SHP77 treated with DMSO at 0.1 percent for 48 hours (cell line): Measurements from ENCODE around the gene TMUB1.
A peak's percentile ranks its signal among the peaks of the same experiment; 100 is the strongest.

Experiments used
- DNase-seq: peaks from one replicate; lab custom pipeline; 2025; lab: John Stamatoyannopoulos, UW

Gene TMUB1

GRCh38 chr7:151068069-151068773, 15.1 kb downstream of the TMUB1 start:
- DNase-seq = no peak

DNA sequence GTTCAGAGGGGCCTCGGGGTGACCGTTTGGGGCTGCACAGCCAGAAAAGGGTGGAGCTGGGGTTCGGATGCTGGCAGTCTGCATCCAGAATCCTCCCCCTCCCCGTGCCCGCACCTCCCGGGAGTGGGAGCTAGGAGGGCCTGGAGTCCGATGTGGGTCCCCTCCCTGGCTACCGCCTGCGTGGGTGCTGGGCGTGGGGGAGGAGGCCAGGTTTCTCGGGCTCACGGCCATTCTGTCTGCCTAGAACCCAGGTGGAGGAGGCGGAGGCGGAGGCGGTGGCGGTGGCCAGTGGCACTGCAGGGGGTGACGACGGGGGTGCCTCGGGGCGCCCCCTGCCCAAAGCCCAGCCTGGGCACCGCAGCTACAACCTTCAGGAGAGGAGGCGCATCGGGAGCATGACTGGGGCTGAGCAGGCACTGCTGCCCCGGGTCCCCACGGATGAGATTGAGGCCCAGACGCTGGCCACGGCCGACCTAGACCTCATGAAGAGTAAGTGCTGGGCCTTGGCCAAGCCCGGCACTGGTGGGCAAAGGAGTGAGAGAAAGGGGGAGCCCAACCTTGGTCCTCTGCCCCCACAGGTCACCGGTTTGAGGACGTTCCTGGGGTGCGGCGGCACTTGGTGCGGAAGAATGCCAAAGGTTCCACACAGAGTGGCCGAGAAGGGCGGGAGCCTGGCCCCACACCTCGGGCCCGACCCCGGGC, 16.9 kb downstream of the TMUB1 start:
- DNase-seq = no peak

- no peak for DNase-seq
These were observed 17.8 kb downstream of the TMUB1 start for GRCh38 chr7:151065516-151065915.

DNA sequence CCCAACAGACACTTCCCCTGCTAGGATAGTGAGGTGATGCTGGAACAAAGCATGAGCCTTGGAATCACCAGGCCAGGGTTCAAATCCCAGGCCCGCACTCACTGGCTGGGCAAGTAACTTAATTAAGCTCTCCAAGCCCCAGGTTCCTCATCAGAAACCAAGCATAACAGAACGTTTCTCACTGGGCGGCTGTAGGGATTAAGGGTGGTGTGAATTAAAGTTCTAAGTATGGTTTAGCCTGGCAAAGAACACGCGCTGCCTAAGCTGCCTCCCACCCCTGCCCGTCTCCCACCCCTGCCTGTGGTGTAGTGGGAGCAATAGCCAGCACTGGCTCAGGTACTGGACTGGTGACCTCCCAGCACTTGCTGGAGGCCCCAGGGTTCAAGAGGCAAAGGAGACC, 18.3 kb downstream of the TMUB1 start:
- DNase-seq = no peak

DNA sequence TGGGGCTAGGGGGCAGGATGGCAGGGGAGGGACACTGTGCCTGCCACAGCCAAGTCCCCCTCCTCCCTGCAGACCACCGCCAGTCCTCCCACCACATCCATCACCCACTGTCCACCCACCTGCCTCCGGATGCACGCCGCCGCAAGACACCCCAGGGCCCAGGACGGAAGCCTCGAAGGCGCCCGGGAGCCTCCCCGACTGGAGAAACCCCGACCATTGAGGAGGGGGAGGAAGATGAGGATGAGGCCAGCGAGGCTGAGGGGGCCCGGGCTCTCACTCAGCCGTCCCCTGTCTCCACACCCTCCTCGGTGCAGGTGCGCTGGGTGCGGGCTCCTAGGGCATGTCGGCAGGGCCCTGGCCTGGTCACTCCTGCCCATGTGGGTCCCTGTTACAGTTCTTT, 18.8 kb downstream of the TMUB1 start:
- DNase-seq = no peak

GRCh38 chr7:151063212-151063561, 20.1 kb downstream of the TMUB1 start:
- DNase-seq = no peak

DNA sequence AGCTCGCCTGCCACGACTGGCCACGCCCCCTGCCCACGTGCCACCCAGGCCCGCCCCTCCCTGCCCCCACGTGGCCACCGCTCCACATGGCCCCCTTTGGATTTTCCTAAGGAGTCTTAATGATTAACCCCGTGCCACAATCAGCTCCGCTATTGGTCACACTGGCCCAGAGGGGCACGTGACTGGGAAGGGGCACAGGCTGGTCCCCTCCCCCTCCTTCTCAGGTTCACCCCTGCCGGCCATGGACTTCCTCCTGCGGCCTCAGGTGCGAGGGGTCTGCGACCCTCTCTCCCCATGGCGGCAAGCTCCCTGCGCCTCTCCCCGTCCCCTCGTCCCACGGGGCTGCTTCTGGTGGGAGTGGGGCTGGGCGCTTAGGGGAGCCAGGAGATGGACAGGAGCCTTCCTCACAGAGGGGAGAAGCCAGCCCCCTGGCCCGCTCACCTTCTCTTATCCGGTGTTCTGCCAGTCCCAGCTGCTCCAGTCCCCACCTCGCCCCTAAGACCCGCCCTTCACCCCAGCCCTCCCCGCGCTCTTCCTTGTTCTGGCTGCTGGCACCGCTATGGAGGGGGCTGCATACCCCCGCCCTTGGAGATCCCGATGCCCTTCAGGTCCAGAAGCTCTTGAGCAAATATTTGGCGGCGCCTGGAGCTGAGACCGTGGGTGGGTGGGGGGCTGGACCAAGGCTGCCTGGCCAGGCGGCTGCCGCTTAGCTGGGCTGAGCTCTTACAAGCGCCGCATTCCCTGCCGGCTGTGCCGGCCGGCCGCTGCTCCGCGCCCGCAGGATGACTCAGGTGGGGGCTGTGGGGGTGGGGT, 20.7 kb downstream of the TMUB1 start:
- DNase-seq = no peak

GRCh38 chr7:151062111-151062398, 21.2 kb downstream of the TMUB1 start:
- DNase-seq = no peak

GRCh38 chr7:151061213-151062110, 21.8 kb downstream of the TMUB1 start:
- DNase-seq = no peak

DNA sequence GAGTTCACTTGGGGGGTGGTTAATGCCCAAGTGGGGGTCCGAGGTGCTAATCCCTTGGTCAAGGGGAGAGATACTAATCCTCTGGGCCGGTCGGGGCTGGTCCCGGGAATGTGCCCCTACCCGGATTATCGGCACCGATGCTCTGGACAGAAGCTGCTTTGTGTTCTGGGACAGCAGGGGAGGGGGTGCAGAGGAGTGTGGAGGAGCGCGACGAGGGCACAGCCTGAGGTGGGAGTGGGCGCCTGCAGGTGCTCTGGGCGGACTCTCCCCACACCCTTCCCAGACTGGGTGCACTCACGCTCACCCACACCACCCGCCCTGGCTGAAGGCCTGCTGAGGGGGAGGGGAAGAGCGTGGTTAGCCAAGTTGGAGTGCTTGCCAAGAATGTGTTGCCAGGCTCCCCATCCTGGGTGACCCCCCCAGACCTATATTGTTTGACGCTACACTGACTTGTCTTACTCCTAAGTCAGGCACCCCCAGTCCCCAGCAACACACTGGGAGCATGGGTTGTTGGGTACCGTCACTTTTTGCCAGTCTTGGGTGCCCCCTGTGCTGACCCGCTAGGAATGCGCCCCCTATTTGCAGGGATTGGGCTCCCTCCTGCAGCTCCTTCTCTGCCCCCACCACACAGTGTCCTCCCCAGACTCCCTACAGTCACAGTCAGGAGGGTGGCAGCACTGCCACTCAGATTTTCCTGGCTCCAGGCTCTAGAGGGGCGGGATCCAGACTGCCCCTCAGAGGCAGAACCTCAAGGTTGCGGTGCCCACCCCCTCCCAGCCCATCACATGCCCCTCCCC, 22.7 kb downstream of the TMUB1 start:
- DNase-seq = no peak

GRCh38 chr7:151060113-151060415, 23.2 kb downstream of the TMUB1 start:
- no peak for DNase-seq

DNA sequence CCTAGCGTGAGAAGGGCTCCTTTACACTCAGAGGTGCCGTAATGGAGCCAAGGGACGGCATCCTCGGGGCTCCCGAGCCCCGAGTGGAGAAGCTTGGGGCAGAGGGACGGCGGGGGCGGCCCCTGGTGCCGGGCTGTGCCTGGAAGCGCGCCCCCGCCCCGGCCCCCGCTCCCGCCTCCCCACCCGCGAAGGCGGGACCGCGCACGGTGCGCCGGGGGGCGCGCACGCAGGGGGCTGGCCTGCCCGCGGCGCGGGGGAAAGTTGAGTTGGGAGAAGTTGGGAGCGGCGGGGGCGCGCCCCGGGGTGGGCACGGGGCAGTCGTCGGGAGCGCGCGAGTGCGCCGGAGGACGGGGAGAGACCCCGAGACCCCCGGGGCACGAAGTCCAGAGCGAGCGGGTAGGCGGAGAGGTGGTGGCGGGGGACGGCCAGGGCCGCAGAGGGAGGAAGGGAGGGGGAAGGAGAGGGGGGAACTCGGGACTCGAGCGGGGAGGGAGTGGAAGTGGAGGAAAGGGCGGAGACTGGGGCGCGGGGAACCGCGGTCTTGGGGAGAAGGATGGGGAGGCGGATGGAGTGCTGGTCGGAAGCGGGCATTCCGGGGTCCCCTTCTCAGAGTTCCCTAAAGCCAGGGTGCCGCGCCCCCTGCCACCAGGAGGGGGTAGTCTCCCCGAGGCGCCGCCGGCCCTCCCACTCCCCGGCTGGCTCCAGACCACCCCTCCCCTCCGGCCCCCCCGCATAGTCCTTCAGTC, 23.8 kb downstream of the TMUB1 start, which contains the start of gene SLC4A2:
TSS of gene SLC4A2 (plus strand) at position 223 of the 746 bp plus-strand sequence. CDS start 2,399 bp downstream, outside the sequence.
- no peak for DNase-seq

- DNase-seq = no peak
These were observed 24.4 kb downstream of the TMUB1 start for GRCh38 chr7:151058781-151059366.

- peak; percentile 98 for DNase-seq
These were observed 25.1 kb downstream of the TMUB1 start for GRCh38 chr7:151057989-151058780.

DNA sequence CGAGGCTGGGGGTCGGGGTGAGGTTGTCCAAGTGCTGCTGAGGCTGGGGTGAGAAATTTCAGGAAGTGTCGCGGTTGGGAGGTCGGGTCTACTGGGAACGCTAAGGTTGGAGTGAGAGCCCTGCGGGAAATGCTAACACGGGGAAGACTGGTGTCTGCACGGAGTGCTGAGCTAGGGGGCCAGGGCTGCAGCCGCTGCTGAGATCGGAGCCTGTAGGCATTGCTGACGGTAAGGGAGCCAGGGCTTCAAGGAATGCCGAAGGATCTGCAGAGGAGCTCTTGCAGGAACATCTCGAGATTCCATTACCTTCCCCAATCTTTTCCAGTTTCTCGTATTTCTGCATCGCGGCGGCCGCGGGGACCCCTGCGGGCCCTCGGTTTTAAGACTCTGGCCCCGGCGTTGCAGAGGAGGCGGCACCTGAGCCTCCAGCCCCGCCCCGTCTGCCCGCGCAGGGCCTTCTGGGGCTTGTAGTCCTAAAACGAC, 25.7 kb downstream of the TMUB1 start, which contains the start of gene CDK5:
TSS of gene CDK5 (minus strand) at position 392 of the 483 bp plus-strand sequence. CDS start at position 343, 49 bp downstream.
- no peak for DNase-seq

- DNase-seq = no peak
These were observed 26.4 kb downstream of the TMUB1 start for GRCh38 chr7:151056666-151057505.

- no peak for DNase-seq
These were observed 27.0 kb downstream of the TMUB1 start for GRCh38 chr7:151056283-151056665.

DNA sequence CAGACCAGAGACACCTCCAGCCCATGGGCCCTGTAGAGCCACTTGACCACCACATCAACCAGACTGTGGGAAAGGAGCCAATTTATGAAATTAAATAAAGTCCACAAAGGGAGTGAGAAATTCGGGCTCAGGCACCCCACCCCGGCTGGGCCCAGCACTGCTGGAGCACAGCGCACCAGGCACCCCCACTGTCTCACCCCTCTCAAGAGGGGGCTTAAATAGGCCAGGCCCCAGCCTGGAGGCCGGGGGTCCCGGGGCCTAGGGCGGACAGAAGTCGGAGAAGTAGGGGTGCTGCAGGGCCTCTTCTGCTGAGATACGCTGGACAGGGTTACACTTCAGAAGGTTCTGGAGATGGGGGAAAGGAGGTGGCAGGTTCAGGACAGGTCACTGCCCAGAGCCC, 29.5 kb downstream of the TMUB1 start:
- DNase-seq = no peak
